Limb (tissue), 2 donors: ENCODE data around the gene PRPSAP2.
A peak's percentile ranks its signal among the peaks of the same experiment; 100 is the strongest.

ENCODE experiments used
- DNase-seq, 2 donors: peaks; one replicate each; pipeline ENCODE4 v3.0.0-alpha.2; 2016; ENCODE audit errors: extremely low spot score in 2 of 2

PRPSAP2 gene

GRCh38 chr17:18960803-18961511 lies 103.0 kb downstream of the PRPSAP2 start:
- DNase-seq: peak; percentile 60 to 83

- peak in 1 of 2 donors; percentile 29 for DNase-seq
These were observed 103.9 kb downstream of the PRPSAP2 start for GRCh38 chr17:18961634-18962493.

- DNase-seq: no peak
These were observed 104.5 kb downstream of the PRPSAP2 start for GRCh38 chr17:18962494-18962815.

- DNase-seq: peak in 1 of 2 donors; percentile 25
These were observed 105.4 kb downstream of the PRPSAP2 start for GRCh38 chr17:18963126-18964017.

- peak in 1 of 2 donors; percentile 30 for DNase-seq
These were observed 106.1 kb downstream of the PRPSAP2 start for GRCh38 chr17:18964018-18964351.

GRCh38 chr17:18964550-18964949 lies 106.6 kb downstream of the PRPSAP2 start:
- no peak for DNase-seq

GRCh38 chr17:18965530-18966236 lies 107.8 kb downstream of the PRPSAP2 start:
- no peak for DNase-seq

- peak in 1 of 2 donors; percentile 23 for DNase-seq
These were observed 109.1 kb downstream of the PRPSAP2 start for GRCh38 chr17:18966831-18967624.

GRCh38 chr17:18967916-18968315 lies 110.0 kb downstream of the PRPSAP2 start:
- DNase-seq: no peak

GRCh38 chr17:18968345-18968744 lies 110.4 kb downstream of the PRPSAP2 start:
- DNase-seq: no peak

- no peak for DNase-seq
These were observed 111.3 kb downstream of the PRPSAP2 start for GRCh38 chr17:18968945-18969887.

- no peak for DNase-seq
These were observed 112.9 kb downstream of the PRPSAP2 start for GRCh38 chr17:18970582-18971480.

GRCh38 chr17:18971801-18972200 lies 113.9 kb downstream of the PRPSAP2 start:
- DNase-seq: no peak

GRCh38 chr17:18974407-18975149 lies 116.6 kb downstream of the PRPSAP2 start:
- DNase-seq: no peak

GRCh38 chr17:18975597-18975996 lies 117.7 kb downstream of the PRPSAP2 start:
- DNase-seq: no peak

- no peak for DNase-seq
These were observed 118.3 kb downstream of the PRPSAP2 start for GRCh38 chr17:18976201-18976600.

- no peak for DNase-seq
These were observed 119.1 kb downstream of the PRPSAP2 start for GRCh38 chr17:18977021-18977420.

- DNase-seq: no peak
These were observed 119.7 kb downstream of the PRPSAP2 start for GRCh38 chr17:18977646-18978045.
